Measurements from ENCODE around the gene EEF1AKMT1.

The EEF1AKMT1 gene

DNA sequence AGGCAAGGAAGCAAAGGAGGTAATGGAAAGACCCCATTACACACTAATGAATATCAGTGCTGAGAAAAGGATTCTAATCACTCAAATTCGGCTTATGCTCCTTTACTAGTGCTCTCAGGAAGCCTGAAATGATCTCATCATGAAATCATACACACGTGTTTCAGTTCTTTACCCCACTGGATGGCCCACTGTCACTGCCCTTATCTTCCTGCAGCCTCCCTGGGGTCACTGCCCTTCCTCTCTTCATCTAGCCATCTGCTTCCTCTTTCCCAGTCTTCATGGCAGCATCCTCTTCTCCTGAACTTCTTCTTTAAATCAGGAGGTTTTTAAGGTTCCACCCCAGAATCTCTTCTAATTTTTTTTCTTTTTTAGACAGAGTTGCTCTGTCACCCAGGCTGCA, 27.9 kb upstream of the EEF1AKMT1 start:
- no peak overlapping the region for H3K27ac ChIP-seq (ENCODE audit: low read length)
- peaks cover 4 to 13% of the 10 kb centered on the region in 2 donors for H3K36me3 ChIP-seq (ENCODE audit: control insufficient read depth in 2 of 2, insufficient read depth in 2 of 2, low read length in 2 of 2)
- no peaks in the 10 kb centered on the region for H3K9me3 ChIP-seq (ENCODE audit: control insufficient read depth in 2 of 2, low read length in 2 of 2)
- H3K9ac ChIP-seq (ENCODE audit: low read length in 2 of 2) = no peak overlapping the region
- H3K4me1 ChIP-seq (ENCODE audit: control insufficient read depth, insufficient read depth, low read length) = no peaks in the 10 kb centered on the region
- H3K4me3 ChIP-seq (ENCODE audit: low read length in 2 of 2) = no peak overlapping the region
- H3K27me3 ChIP-seq (ENCODE audit: control insufficient read depth in 1 of 2, insufficient read depth in 2 of 2, low read length in 2 of 2) = no peaks in the 10 kb centered on the region

DNA sequence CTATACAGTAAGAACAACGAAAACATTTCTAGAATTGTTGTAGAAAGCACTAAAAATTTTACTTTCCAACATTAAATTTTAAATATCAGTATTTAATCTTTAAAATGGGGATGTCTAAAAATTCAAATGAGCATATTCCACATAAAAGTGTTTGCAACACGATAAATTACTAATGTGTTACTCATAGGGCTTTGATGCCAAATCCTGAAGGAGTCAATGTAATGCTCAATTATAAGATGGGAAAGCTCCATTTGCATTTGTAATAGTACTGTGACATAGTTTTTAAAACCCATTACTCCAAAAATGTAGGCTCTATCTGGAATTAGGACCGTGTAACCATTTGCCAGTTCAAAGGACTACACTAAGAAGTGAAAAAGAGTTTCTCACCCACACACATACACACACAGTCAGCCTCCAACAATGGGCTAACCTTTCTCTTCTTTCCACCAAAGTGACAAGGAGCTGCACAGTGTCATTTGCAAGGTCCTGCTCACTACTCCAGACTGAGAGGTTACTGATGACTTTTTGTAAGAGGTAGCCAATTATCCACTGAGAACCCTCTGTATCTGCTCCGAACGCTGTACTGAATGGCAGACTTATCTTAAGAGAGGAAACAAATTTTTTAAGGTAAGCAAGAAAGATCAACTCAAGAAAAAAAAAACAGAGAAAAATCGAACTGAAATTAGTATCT, 26.1 kb upstream of the EEF1AKMT1 start:
- Histone ChIP-seq H3K4me3 (ENCODE audit: low read length in 2 of 2) (no peak overlapping the region), H3K27ac (ENCODE audit: low read length) (no peak overlapping the region), H3K27me3 (ENCODE audit: control insufficient read depth in 1 of 2, insufficient read depth in 2 of 2, low read length in 2 of 2) (no peaks in the 10 kb centered on the region), H3K36me3 (ENCODE audit: control insufficient read depth in 2 of 2, insufficient read depth in 2 of 2, low read length in 2 of 2) (peaks cover 10 to 20% of the 10 kb centered on the region in 2 donors), H3K4me1 (ENCODE audit: control insufficient read depth, insufficient read depth, low read length) (no peaks in the 10 kb centered on the region), H3K9me3 (ENCODE audit: control insufficient read depth in 2 of 2, low read length in 2 of 2) (no peaks in the 10 kb centered on the region), H3K9ac (ENCODE audit: low read length in 2 of 2) (no peak overlapping the region)

DNA sequence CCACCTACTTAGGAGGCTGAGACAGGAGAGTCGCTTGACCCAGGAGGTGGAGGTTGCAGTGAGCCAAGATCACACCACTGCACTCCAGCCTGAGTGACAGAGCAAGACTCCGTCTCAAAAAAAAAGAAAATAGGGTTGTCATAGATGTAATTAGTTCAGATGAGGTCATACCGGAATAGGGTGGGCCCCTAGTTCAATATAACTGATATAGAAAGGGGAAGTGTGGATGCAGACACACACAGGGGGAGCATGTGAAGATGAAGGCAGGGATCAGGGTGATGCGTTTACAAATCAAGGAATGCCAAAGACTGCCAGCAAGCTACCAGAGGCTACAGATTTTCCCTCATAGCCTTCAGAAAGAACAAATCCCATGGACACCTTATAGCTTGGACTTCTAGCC, 24.3 kb upstream of the EEF1AKMT1 start:
- Histone ChIP-seq H3K36me3 (ENCODE audit: control insufficient read depth in 2 of 2, insufficient read depth in 2 of 2, low read length in 2 of 2) (peaks cover 16 to 23% of the 10 kb centered on the region in 2 donors), H3K27ac (ENCODE audit: low read length) (no peak overlapping the region), H3K27me3 (ENCODE audit: control insufficient read depth in 1 of 2, insufficient read depth in 2 of 2, low read length in 2 of 2) (no peaks in the 10 kb centered on the region), H3K9ac (ENCODE audit: low read length in 2 of 2) (no peak overlapping the region), H3K4me1 (ENCODE audit: control insufficient read depth, insufficient read depth, low read length) (no peaks in the 10 kb centered on the region), H3K9me3 (ENCODE audit: control insufficient read depth in 2 of 2, low read length in 2 of 2) (no peaks in the 10 kb centered on the region), H3K4me3 (ENCODE audit: low read length in 2 of 2) (no peak overlapping the region)

GRCh38 chr13:20796791-20797508, 23.2 kb upstream of the EEF1AKMT1 start:
- peak overlapping the region; percentile 37 for H3K27ac ChIP-seq (ENCODE audit: low read length)
- H3K4me3 ChIP-seq (ENCODE audit: low read length in 2 of 2) = no peak overlapping the region
- no peaks in the 10 kb centered on the region for H3K27me3 ChIP-seq (ENCODE audit: control insufficient read depth in 1 of 2, insufficient read depth in 2 of 2, low read length in 2 of 2)

DNA sequence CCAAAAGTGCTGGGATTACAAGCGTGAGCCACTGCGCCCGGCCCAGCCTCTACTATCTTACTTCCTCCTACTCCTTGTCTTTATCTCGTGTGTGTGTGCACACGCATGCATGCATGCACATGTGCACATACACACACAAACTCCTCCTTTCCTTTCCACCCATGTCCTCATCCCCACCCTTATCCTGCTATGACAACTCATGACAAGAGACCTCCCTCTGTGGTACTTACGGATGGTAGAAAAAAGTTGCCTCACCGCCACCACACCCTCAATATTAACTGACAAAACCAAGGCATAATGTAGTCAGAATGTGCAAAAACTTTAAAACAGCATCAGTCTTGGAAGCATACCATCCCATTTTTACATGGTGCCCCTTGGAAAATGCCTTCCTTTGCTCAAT, 15.9 kb upstream of the EEF1AKMT1 start:
- H3K4me3 ChIP-seq (ENCODE audit: low read length in 2 of 2) = no peak overlapping the region
- H3K27ac ChIP-seq (ENCODE audit: low read length) = no peak overlapping the region
- H3K9me3 ChIP-seq (ENCODE audit: control insufficient read depth in 2 of 2, low read length in 2 of 2) = no peaks in the 10 kb centered on the region
- H3K36me3 ChIP-seq (ENCODE audit: control insufficient read depth in 2 of 2, insufficient read depth in 2 of 2, low read length in 2 of 2) = peaks cover 16 to 24% of the 10 kb centered on the region in 2 donors
- no peak overlapping the region for H3K9ac ChIP-seq (ENCODE audit: low read length in 2 of 2)
- no peaks in the 10 kb centered on the region for H3K27me3 ChIP-seq (ENCODE audit: control insufficient read depth in 1 of 2, insufficient read depth in 2 of 2, low read length in 2 of 2)
- no peaks in the 10 kb centered on the region for H3K4me1 ChIP-seq (ENCODE audit: control insufficient read depth, insufficient read depth, low read length)

More at GRCh38 chr13:20796791-20797508, 23.2 kb upstream of the EEF1AKMT1 start:
- no peaks in the 10 kb centered on the region for H3K9me3 ChIP-seq (ENCODE audit: control insufficient read depth in 2 of 2, low read length in 2 of 2)
- no peaks in the 10 kb centered on the region for H3K4me1 ChIP-seq (ENCODE audit: control insufficient read depth, insufficient read depth, low read length)
- H3K9ac ChIP-seq (ENCODE audit: low read length in 2 of 2) = no peak overlapping the region
- peaks cover 16 to 23% of the 10 kb centered on the region in 2 donors for H3K36me3 ChIP-seq (ENCODE audit: control insufficient read depth in 2 of 2, insufficient read depth in 2 of 2, low read length in 2 of 2)

GRCh38 chr13:20788312-20788711, 14.6 kb upstream of the EEF1AKMT1 start:
- Histone ChIP-seq H3K9me3 (ENCODE audit: control insufficient read depth in 2 of 2, low read length in 2 of 2) (no peaks in the 10 kb centered on the region), H3K27ac (ENCODE audit: low read length) (no peak overlapping the region), H3K4me1 (ENCODE audit: control insufficient read depth, insufficient read depth, low read length) (no peaks in the 10 kb centered on the region), H3K27me3 (ENCODE audit: control insufficient read depth in 1 of 2, insufficient read depth in 2 of 2, low read length in 2 of 2) (no peaks in the 10 kb centered on the region), H3K4me3 (ENCODE audit: low read length in 2 of 2) (no peak overlapping the region), H3K36me3 (ENCODE audit: control insufficient read depth in 2 of 2, insufficient read depth in 2 of 2, low read length in 2 of 2) (peaks cover 15 to 22% of the 10 kb centered on the region in 2 donors), H3K9ac (ENCODE audit: low read length in 2 of 2) (no peak overlapping the region)

- H3K9me3 ChIP-seq (ENCODE audit: control insufficient read depth in 2 of 2, low read length in 2 of 2) = no peaks in the 10 kb centered on the region
- no peaks in the 10 kb centered on the region for H3K4me1 ChIP-seq (ENCODE audit: control insufficient read depth, insufficient read depth, low read length)
- no peak overlapping the region for H3K9ac ChIP-seq (ENCODE audit: low read length in 2 of 2)
- H3K4me3 ChIP-seq (ENCODE audit: low read length in 2 of 2) = no peak overlapping the region
- no peaks in the 10 kb centered on the region for H3K27me3 ChIP-seq (ENCODE audit: control insufficient read depth in 1 of 2, insufficient read depth in 2 of 2, low read length in 2 of 2)
- H3K27ac ChIP-seq (ENCODE audit: low read length) = no peak overlapping the region
- peaks cover 21 to 25% of the 10 kb centered on the region in 2 donors for H3K36me3 ChIP-seq (ENCODE audit: control insufficient read depth in 2 of 2, insufficient read depth in 2 of 2, low read length in 2 of 2)
Measured at GRCh38 chr13:20787180-20787579, 13.4 kb upstream of the EEF1AKMT1 start.

DNA sequence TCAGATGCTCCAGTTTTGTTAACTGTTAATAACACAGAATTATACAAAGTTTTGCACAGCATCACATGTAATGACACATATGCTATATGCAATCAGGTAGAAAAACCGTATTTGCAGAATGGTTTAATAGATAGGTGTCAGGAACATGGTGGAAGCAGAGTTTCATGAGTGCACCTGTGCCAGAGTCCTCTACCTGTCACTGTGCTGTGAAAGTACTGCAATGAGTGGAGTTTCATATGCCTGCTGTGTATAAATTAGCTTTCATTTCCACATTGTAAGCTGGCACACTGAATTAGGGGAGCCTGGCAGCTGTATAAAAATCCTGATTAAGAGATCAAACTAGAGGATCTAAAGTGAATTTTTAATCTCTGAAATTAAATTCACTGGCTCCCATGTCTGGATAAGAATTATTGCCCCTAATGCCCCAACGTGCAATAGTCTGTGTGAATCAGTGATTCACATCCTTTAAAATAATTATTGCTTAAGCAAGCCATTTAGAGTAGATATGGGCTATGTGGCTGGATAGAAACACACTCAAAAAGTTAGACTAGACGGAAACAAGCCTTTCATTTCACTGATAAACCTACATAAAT, 8.5 kb upstream of the EEF1AKMT1 start:
- Histone ChIP-seq H3K4me1 (ENCODE audit: control insufficient read depth, insufficient read depth, low read length) (no peaks in the 10 kb centered on the region), H3K9ac (ENCODE audit: low read length in 2 of 2) (no peak overlapping the region), H3K4me3 (ENCODE audit: low read length in 2 of 2) (no peak overlapping the region), H3K36me3 (ENCODE audit: control insufficient read depth in 2 of 2, insufficient read depth in 2 of 2, low read length in 2 of 2) (peaks cover 16 to 17% of the 10 kb centered on the region in 2 donors), H3K27ac (ENCODE audit: low read length) (no peak overlapping the region), H3K27me3 (ENCODE audit: control insufficient read depth in 1 of 2, insufficient read depth in 2 of 2, low read length in 2 of 2) (no peaks in the 10 kb centered on the region), H3K9me3 (ENCODE audit: control insufficient read depth in 2 of 2, low read length in 2 of 2) (no peaks in the 10 kb centered on the region)

- H3K27me3 ChIP-seq (ENCODE audit: control insufficient read depth in 1 of 2, insufficient read depth in 2 of 2, low read length in 2 of 2) = no peaks in the 10 kb centered on the region
- no peaks in the 10 kb centered on the region for H3K9me3 ChIP-seq (ENCODE audit: control insufficient read depth in 2 of 2, low read length in 2 of 2)
- H3K36me3 ChIP-seq (ENCODE audit: control insufficient read depth in 2 of 2, insufficient read depth in 2 of 2, low read length in 2 of 2) = peaks cover 11 to 13% of the 10 kb centered on the region in 2 donors
- no peaks in the 10 kb centered on the region for H3K4me1 ChIP-seq (ENCODE audit: control insufficient read depth, insufficient read depth, low read length)
- H3K27ac ChIP-seq (ENCODE audit: low read length) = no peak overlapping the region
- H3K4me3 ChIP-seq (ENCODE audit: low read length in 2 of 2) = no peak overlapping the region
- H3K9ac ChIP-seq (ENCODE audit: low read length in 2 of 2) = no peak overlapping the region
Measured at GRCh38 chr13:20780317-20780716, 6.6 kb upstream of the EEF1AKMT1 start.

DNA sequence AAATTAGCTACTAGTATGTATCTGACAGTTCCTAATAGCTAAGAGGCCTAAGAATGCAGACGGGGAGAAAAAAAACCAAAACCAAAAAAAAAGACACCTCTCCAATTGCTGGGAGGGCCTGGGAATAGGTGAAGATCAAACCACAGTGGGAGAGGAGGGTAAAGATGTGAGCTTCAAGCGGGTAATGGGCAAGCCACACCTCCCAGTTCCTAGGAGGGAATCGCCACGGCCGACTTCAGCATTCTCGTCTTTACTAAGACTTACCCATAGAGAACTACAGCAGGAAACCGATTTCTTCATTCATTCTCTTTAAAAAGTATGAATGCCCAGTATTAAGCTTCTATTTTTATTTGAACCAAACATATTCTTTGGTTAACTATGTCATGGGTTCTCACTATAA, 5.6 kb upstream of the EEF1AKMT1 start:
- no peaks in the 10 kb centered on the region for H3K27me3 ChIP-seq (ENCODE audit: control insufficient read depth in 1 of 2, insufficient read depth in 2 of 2, low read length in 2 of 2)
- H3K9me3 ChIP-seq (ENCODE audit: control insufficient read depth in 2 of 2, low read length in 2 of 2) = no peaks in the 10 kb centered on the region
- H3K4me1 ChIP-seq (ENCODE audit: control insufficient read depth, insufficient read depth, low read length) = no peaks in the 10 kb centered on the region
- peaks cover 7 to 10% of the 10 kb centered on the region in 2 donors for H3K36me3 ChIP-seq (ENCODE audit: control insufficient read depth in 2 of 2, insufficient read depth in 2 of 2, low read length in 2 of 2)
- no peak overlapping the region for H3K9ac ChIP-seq (ENCODE audit: low read length in 2 of 2)
- no peak overlapping the region for H3K4me3 ChIP-seq (ENCODE audit: low read length in 2 of 2)
- H3K27ac ChIP-seq (ENCODE audit: low read length) = no peak overlapping the region

GRCh38 chr13:20778311-20778710, 4.5 kb upstream of the EEF1AKMT1 start:
- H3K9ac ChIP-seq (ENCODE audit: low read length in 2 of 2) = no peak overlapping the region
- H3K27me3 ChIP-seq (ENCODE audit: control insufficient read depth in 1 of 2, insufficient read depth in 2 of 2, low read length in 2 of 2) = no peaks in the 10 kb centered on the region
- peaks cover 4% of the 10 kb centered on the region for H3K4me1 ChIP-seq (ENCODE audit: control insufficient read depth, insufficient read depth, low read length)
- no peaks in the 10 kb centered on the region for H3K9me3 ChIP-seq (ENCODE audit: control insufficient read depth in 2 of 2, low read length in 2 of 2)
- peaks cover 6 to 7% of the 10 kb centered on the region in 2 donors for H3K36me3 ChIP-seq (ENCODE audit: control insufficient read depth in 2 of 2, insufficient read depth in 2 of 2, low read length in 2 of 2)
- H3K27ac ChIP-seq (ENCODE audit: low read length) = no peak overlapping the region
- no peak overlapping the region for H3K4me3 ChIP-seq (ENCODE audit: low read length in 2 of 2)

All from stomach smooth muscle (tissue), 2 donors.